Stimulated activated naive CD4-positive, alpha-beta T cell treated with Interleukin-2 at 50 U/mL for 16 hours (primary cell): ENCODE data around the gene GMPR2.

Experiments
- DNase-seq: peaks from one replicate; lab custom pipeline; 2025; lab: John Stamatoyannopoulos, UW

GMPR2 gene

DNA sequence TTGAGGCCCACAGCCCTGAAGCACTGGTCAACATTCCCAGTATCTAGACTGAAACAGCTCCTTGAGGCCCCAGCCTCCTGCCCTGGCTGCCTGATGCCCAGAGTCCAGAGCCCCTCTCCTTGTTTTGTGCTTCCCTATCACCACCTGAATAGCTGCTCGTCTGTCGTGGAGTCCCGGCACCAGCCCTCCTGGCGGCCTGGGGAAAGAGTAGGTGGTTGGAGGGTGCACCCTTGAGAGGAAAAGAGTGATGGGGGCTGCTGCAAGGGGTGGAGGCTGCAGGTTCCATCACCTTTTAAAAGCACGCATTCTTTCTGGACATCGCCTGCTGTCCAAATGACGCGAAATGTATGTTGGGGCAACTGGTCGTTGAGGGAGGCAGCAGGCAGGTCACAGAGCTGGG lies 35.5 kb downstream of the GMPR2 start:
- no peak for DNase-seq

DNA sequence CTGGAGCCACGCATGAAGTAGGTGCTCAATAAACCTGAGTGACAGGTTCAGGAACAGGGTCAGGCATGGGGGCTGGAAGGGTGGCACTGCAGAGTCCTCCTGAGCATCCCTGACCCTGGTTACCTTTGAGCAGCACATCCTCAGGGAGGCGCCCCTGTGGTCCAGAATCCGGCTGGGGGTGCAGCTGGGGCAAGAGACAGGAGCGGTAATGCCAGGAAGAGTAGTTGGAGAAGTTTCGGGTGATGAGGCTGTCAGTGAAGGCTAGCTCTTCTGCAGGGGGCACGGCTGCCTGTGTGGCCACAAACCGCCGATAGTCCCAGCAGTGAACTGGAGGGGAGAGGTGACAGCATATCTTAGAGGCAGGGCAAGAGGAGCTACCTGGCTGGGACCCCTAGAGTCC lies 36.6 kb downstream of the GMPR2 start:
- DNase-seq = no peak

DNA sequence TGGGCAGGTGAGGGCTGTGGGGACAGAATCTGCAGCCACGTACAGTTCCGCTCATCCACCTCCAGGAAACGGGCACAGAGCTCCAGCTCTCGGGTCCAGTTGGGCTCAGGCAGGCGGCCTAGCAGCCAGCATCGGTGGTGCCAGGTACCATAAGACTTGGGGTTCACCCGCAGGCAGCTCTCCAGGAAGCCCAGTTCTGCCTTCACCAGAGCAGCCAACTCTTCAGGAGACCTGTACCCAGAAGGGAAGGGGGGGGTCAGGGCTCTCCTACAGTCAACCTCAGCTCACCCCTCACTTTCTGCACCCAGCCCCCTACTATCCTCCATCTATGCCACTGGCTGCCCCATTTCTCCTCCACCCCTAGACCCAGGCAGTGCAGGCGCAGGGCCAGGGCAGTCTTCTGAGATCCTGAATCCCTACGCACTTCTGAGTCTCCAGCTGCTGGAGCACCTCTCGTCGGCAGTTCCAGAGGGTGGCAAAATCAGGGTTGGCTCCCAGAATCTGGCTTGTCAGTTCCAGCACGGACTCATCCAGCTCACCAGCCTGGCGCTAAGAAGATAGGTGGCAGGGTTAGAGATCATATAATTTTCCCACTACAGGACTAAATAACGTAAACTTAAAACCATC lies 37.3 kb downstream of the GMPR2 start:
- no peak for DNase-seq

DNA sequence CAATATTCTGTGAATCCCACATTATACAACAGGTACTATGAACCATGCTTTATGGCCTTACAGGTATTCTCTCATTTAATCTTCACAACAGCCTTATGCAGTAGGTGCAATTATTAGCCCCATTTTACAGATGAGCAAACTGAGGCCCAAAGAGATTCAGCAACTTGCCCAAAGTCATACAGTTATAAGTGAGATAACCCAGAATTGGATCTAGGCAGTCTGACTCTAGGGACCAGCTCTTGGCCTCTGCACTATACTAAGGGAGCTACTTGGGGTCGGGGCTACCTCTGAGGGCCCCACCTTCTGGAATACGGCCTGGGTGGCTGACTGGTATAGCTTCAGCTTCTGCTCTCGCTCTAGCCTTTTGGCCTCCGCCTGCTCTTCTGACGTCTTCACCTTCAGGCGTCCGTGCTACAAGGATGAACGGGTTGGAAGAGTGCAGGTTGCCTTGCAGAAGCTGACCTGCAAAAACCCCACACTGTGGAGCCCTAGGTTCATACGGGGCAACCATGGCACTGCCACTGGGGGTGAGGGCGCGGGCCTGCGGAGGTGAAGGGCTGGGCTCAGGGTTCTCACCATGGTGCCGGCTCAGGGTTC lies 37.9 kb downstream of the GMPR2 start:
- DNase-seq = no peak

DNA sequence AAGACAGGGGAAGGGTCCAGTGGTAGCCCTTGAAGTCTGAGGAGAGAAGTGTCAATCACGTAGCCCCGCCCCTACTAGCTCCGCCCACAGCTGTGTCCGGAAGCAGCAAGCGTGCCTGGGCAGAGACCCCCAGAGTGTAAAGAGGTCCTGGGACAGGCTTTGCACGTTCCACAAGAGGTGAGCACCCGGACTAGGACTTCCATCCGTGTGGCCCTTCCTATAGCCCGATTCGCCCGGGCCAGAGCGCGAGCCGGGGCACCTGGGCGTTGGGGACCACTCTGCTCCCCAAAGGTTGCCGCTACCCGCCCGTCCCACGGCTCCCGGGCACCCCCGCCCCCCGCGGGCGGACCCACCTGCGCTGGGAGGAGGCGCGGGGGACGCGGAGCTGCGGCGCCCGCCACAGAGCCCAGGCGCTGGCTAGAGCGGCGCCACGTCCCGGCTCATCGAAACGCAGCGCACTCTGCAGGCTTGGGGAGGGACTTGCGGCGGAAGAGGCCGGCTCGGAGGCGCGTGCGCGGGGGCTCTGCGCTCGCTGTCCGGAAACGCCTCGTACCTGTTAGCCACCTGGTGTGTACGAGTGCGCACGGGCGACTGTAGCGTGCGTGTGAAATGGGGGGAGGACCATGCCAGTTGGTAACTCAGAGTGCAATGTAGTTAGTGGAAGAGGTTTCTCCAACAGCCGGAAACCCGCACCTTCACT lies 38.6 kb downstream of the GMPR2 start, which contains the start of gene RABGGTA:
Gene RABGGTA, minus strand, starts transcription at position 464 of the 700 bp plus-strand sequence. CDS start 482 bp downstream, outside the sequence.
- DNase-seq = peak; percentile 86

DNA sequence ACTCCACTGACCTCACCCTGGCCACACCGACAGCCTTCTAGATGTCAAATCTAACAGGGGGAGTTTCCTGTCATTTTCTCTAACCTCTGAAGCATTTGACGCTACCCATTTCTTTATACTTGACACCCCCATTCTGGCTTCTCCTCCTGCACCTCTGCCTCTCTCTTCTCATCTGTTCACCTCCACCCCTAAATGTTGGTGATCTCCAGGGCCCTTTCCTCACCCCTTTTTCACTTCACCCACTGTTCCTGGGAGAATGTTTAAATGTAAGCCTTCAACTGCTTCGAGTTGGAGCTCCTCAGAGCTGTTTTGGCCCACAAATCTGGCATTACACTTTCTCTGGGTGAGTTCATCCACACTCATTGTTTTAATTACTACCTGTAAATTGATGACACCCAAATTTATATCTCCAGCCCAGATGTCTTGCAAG lies 39.1 kb downstream of the GMPR2 start:
- DNase-seq = no peak

DNA sequence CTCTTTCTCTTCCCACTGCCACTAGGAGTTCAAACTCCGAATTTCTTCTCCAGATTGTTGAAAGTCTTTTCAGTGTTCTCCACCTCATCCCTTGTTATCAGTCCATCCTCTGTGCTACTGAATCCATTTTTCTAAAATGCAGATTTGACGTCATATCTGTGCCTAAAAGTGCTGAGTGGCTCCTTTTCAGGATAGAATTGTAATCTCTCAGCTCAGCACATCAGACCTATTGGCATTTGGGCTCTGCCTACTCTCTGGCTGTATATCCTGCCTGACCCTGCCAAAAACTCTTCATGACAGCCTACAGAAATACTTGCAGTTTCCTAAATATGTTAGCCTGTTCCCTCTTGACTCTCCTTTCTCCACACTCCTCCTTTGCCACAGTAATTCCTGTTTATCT lies 39.7 kb downstream of the GMPR2 start:
- no peak for DNase-seq

DNA sequence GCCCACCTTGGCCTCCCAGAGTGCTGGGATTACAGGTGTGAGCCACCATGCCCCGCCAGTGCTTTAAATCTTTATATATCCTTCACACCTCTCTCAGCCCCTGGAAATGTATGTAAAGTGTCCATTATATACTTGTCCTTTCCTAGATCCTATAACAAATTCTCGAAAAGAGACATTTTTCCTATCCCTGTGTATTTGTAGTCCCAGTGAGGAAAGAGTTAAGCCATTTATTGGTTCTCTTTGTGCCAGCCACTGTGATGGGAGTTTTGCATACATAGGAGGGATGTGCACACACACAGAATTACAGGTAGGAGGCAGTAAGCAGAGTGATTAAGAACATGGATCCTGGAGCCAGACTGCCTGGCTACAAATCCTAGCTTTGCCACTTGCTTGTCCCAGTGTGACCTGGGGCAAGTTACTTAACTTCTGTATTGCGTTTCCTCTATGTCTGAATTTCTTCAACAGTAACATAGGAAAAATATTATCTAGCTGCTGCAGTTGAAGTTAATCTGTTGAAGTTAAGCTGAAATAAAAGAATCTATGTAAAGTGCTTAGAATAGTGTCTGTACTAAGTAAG lies 40.8 kb downstream of the GMPR2 start:
- no peak for DNase-seq

DNA sequence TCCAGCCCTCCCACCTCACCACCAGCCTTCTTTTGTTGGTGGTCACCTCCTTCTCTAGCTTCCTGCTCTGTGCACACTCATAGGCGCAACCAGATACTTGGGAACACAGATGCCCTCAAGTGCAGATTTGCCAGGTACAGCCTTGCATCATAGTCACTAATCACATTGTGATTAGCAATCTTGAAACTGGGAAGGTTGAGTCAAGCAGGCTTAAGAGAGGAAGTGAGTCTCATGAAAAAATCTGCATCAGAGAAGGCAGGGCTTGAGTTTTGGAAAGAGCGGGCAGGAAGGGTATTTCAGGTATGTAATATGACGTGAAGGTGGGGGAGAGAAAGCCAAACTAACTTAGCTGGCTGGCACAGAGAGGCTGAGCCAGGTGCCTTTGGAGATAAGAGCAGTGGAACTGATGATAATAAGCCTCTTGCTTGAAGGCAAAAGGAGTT lies 41.4 kb downstream of the GMPR2 start:
- peak; percentile 55 for DNase-seq

DNA sequence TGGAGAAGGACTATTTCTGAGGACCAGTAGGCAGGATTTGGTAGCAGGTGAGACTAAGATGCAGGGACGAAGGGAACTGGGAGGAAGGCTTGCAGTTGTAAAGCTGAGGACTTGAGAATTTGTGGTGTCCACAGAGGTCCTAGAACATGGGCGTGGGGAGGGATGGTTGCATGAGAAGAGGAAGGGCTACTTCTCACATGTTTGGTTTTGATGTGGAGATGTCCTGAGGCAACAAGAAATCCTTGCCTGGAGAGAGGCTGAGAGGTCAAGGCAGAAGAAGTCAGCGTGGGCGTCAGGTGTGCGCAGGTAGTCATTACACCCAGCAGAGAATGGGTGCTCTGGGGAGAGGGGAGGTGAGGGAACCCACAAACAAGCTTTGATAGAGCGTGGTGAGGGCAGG lies 44.3 kb downstream of the GMPR2 start:
- no peak for DNase-seq

DNA sequence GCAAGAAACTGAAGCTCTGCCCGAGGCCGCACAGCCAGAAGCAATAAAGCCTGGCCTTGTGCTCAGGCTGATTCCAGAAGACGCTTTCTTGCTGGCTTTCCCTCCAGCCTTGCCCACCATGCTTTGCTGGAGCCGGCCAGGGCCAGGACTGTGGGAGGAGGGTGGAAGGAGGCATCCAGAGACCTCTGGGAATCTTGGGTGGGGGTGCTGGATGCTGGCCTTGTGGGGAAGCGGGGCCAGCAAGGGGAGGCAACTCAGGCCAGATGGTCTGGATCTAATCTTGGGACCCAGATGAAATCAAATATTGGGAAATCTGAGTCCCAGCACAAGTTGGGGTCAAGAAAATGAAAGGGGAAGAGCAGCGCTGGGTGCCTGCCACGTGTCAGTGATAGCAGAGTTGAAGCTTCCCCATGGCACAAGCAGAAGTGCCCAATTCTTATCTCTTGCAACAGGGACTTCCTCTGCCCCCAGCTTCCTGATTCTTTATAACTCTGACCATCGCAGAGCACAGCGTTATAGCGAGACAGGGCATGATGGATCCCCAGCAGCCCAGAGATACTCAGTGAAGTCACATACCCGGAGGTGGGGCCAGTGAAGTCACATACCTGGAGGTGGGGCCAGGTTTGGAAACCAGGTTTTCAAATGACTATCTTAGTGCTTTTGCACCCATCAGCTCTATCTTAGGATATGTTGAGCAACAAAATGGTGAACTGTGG lies 45.0 kb downstream of the GMPR2 start:
- DNase-seq = no peak

DNA sequence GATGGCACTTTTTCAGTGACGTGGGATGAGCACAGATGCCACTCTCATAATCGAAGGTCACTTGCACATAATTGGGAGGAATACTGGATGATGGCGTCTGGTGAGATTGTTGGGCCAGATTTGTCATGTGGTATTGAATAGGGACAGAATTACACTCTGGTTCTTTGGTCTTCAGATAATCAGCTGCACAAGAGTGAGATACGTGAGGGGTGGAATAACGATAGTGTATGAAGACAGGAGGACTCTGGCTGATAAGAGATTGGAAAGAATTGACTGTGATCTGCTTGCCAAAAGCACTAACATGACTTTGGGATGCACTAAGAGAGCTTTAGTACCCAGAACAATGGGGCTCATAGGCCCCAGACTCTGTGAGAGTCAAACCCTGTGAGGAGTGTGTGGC lies 45.7 kb downstream of the GMPR2 start:
- no peak for DNase-seq

DNA sequence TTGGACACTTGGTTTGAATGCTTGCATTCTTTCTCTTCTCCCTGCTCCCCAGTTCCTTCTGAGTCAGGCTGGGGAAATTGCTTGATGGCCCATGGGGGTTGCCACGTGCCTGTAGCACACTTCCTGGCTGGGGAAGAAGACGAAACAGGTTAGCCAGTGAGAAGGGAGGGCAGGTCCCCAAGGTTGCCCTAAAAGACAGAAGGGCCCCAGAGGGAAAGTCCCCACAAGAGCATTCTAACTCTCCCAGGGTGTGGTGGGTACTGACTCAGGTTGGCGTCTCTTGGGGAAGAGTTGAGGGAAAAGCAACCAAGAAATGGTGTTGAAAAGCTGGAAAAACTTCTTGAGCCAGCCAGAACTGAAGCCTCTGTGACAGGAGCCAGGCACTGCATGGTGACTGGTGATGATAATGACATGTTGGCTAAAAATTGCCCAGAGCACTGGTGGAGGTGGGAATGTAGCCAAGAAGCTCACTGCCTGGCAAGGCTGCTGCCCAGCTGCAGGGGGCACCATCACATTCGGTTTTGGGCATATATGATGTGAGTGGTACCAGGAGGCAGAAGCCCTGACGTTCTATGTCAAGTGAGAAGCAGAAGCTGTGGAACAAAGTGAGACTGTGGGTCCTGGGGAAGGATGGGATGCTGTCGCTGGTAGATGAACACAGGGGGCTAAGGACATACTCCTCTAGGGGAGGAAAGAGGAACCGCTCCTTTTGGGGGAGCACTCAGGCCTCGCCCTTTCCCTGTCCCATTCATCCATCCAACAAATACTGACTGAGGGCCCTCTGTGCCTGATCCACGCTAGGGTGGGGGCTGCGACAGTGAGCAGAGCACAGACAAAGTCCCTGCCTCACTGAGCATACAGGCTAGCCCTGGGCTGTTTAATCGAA lies 46.8 kb downstream of the GMPR2 start:
- peak; percentile 46 for DNase-seq

DNA sequence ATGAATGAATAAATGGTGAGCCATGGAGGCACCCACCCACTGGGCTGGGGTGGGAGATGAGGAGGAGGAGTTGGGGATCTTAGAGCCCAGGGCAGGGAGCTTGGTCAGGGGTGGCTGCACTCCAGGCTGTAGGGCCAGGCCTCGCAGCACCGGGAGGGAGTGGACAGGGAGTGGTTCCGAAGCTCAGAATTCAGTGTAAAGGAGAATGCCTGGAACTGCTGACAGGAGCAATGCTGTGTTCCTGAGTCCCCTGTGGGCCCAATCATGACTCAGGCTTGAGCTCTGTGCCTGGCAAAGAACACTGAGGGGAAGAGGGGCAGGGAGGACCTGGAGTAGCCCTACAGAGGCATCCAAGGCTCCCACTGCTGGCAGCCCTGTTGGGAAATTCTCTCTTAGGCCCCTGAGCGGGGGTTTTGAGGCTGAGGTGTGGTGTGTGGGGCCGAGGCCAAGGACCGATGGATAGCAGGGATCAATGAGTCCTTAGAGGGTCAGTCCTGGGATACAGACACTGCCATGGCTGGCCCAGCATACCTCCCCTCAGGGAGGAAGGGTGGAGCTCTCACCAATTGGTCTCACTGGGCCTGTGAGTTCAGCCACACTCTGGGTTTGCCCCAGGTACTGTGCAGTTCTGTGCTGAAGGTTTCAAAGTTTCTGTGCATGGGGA lies 48.2 kb downstream of the GMPR2 start:
- DNase-seq = no peak

DNA sequence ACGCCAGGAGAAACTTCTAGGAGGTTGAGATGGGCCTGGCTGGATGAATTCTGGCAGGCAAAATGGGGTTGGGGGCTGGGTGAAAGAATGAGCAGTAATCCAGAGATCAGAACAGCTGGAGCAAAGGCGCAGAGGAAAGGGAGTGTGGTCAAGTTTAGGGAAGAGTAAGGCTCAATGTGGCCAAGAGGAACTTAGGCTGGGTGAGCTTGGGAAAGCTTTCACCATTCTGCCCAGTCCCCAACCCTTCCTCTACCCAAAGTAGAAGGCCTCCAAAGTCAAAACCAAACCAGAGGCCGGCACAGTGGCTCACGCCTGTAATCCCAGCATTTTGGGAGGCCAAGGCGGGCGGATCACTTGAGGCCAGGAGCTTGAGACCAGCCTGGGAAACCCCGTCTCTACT lies 48.9 kb downstream of the GMPR2 start:
- DNase-seq = no peak

DNA sequence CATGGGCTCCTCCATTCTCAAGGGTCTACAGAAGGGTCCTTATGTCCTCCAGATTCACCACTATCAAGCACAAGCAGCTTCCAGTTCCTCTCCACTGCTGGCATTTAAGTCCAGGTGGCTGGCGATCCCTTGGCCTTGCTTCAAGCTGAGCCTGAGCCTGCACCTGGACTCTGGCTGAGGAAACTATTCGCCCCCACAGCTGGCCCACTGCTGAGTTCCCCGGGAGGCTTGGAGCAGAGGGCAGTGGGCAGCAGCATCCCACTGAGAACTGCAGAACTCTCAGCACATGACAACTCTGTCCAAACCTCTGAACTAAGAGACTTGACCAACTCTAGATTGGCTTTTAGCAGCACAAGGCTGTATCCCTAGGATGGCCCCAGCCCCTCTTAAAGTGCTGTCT lies 50.0 kb downstream of the GMPR2 start:
- DNase-seq = no peak

DNA sequence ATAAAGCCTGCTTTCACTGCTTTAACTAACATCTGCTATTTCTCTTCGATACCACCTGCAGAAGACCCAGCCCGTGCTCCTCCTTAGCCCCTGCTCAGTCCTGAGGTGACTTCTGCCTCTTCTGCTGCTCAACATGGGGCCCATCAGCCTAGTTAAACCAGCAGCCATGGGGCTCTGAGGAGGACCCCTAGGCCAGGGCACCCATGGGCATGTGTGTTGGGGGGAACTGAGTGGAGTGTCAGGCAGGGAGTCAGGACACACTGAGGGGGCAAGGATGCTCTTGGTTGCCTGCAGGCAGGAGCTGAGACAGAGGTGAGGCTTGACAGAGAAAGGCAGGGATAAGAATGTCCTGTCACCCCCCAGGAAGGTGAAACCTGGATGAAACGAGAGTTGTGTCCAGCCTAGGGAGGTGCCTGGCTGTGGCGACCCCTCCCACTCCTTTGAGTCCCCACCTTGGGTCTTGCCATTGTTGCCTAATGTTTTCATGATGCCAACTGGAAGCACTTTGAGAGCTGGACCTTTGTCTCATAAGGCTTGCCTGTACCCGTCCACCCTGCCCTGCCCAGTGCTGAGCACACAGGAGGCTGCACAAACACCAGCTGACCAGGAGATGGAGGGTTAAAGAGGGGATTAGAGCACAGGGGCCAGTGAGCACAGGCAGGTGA lies 51.2 kb downstream of the GMPR2 start:
- DNase-seq = no peak

DNA sequence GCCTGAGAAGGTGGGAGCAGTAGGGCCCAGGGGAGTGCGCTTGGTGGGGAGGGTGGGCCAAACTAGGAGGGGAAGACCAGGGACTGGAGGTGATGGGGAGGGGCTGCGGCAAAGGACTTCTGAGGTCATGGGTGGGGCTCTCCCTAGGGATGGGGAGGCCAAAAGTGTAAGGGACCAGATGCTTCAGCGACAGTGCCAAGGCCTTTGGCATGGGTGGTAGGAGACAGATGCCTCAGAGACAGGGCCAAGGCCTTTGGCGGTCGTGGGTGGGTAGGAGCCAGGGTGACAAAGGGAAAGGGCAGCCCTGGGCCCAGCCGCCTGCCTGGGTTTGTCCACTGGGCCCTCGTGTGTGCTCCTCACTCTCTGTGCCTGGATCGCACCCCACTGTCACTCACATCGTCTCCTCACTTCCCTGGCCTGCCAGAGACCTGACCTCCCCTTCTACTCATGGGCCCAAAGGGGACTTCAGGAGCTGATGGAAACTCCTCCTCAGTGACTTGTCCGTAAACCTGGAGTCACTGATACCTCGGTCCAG lies 51.8 kb downstream of the GMPR2 start:
- no peak for DNase-seq

DNA sequence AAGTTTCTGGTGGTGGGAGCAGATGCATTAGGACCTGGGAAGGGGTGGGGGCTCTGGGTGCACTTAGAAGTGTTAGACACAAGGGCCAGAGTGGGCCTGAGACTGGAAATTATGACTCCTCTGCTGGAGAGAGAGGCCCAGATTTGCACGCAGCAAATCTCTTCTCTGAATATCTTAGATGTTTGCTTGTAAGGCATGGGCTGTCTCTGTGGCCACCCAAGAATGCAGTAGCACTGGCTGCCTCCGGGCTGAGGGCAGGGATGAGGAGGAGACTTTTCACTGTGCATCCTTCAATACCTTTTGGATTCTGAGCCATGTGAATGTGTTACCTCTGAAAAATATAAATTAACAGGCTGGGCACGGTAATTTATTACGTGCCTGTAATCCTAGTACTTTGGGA lies 52.6 kb downstream of the GMPR2 start:
- no peak for DNase-seq

DNA sequence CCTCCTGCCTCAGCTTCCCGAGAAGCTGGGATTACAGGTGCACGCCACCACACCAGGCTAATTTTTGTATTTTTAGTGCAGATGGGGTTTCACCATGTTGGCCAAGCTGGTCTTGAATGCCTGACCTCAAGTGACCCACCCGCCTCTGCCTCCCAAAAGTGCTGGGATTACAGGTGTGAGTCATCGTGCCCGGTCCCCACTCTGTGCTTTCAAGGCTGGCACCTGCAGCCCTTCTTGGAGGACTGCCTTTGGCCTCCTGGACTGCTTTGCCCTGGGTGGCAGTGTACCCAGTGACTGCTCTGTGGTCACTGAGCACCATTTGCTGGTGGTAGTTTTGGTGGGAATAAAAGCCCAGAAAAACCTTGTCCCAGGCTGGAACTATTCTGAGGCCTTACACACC lies 54.3 kb downstream of the GMPR2 start:
- no peak for DNase-seq
